AG04450 (cell line): ENCODE measurements around the gene RCCD1. TPM values are rescaled to one million over a fixed set of nuclear protein-coding genes. Genes with fewer than 3 reads are reported as not detected.

Experiments used
- CTCF ChIA-PET: fragments of 300-600, 350-600 bp; formaldehyde crosslinking; extraction: SDS; loops from one replicate; lab custom pipeline; 2022; ENCODE audit warnings: antibody characterized with exemption, inconsistent platforms; lab: Charles Lee
- POLR2A ChIA-PET: fragments of 350-600 bp; formaldehyde crosslinking; extraction: SDS; loops from one replicate; lab custom pipeline; 2021; ENCODE audit warnings: antibody characterized with exemption, inconsistent platforms; lab: Yijun Ruan, JAX
- DNase-seq: peaks from one replicate; pipeline ENCODE4 v3.0.0-alpha.2; 2011; ENCODE audit warnings: low read depth, low spot score
- H3K27ac ChIP-seq: one replicate; pipeline ENCODE4 v1.5.1; 2012; ENCODE audit warnings: low read depth, low read length, control low read depth
- H3K27me3 ChIP-seq: one replicate; pipeline ENCODE4 v1.6.0; 2012; ENCODE audit warnings: low read length; ENCODE audit not compliant: control insufficient read depth, insufficient read depth
- H3K4me3 ChIP-seq: 2 replicates; pipeline ENCODE4 v1.5.1; 2011; ENCODE audit warnings: mild to moderate bottlenecking, low read depth, low read length, control low read depth
- H3K9me3 ChIP-seq: 2 replicates; pipeline ENCODE4 v1.5.1; 2012; ENCODE audit warnings: low read length; ENCODE audit not compliant: control insufficient read depth, insufficient read depth
- CTCF ChIP-seq: IDR thresholded peaks from 2 replicates; pipeline ENCODE4 v1.5.1; 2011; ENCODE audit warnings: low read depth, low read length, control low read depth, inconsistent platforms
- polyA plus RNA-seq: library from polyadenylated mRNA; depleted of rRNA; stranded (reverse); fragments of >200 nt; gene quantifications from 2 replicates; pipeline ENCODE4 v1.2.3, GENCODE V29; 2011

The RCCD1 gene
- polyA plus RNA-seq, 1 experiment = 6.1 TPM

DNA sequence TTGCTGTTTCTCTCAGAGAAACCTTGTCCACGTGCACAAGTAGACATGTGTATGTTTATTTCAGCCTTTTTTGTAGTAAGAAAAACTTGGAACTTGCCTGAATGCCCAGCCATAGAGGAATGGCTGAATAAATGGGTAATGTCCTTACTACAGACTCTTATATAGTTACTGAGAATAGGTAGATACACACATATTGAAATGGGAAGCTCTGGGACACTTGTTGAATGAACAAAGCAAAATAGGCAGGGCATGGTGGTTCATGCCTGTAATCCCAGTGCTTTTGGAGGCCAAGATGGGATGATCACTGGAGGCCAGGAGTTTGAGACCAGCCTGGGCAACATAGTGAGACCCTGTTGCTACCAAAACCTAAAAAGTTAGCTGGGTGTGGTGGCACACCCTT is 17.9 kb upstream of the RCCD1 start:
- no peak overlapping the region for H3K4me3 ChIP-seq
- no peak for DNase-seq
- POLR2A ChIA-PET = interaction anchor here (2.2 kb wide), 1 partner anchor 17 kb away, joined by 19 read pairs; the partner anchor contains the start of gene RCCD1
- no peak for TF ChIP-seq CTCF
- no peak overlapping the region for H3K27ac ChIP-seq
- CTCF ChIA-PET = interaction anchor here (4.9 kb wide), 1 partner anchor 20 kb away, joined by 64 read pairs; the partner anchor contains the start of gene RCCD1
- no peaks in the 10 kb centered on the region for H3K27me3 ChIP-seq
- no peaks in the 10 kb centered on the region; the same call in 1 of the 2 replicates for H3K9me3 ChIP-seq

DNA sequence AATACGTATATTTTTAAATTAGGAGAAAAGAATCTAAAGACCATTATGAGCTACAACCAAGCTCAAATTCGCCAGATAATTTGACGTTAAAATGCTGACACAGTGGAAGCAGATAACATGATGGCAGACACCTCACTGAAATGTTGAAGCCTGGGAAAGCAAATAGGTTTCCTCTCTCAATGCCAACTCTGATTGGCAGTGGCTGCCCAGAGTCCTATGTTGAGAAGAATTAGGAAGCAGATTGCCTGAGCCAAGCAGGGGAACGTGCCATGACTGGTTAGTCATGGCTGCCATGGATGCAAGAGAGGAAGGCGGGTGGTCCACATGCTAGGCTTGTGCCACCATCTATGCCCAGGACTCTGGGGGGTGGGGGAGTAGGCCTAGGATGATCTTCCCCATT is 16.4 kb upstream of the RCCD1 start:
- Histone ChIP-seq H3K27me3 (no peaks in the 10 kb centered on the region), H3K27ac (no peak overlapping the region), H3K4me3 (no peak overlapping the region), H3K9me3 (no peaks in the 10 kb centered on the region; the same call in 1 of the 2 replicates)
- ChIA-PET POLR2A (no interaction called here), CTCF (interaction anchor here (4.1 kb wide), 1 partner anchor 18 kb away, joined by 30 read pairs; no protein-coding TSS in a partner anchor)
- DNase-seq = no peak
- no peak for TF ChIP-seq CTCF

GRCh38 chr15:90939756-90940155 is 14.9 kb upstream of the RCCD1 start:
- Histone ChIP-seq H3K27me3 (no peaks in the 10 kb centered on the region), H3K4me3 (no peak overlapping the region), H3K27ac (no peak overlapping the region), H3K9me3 (no peaks in the 10 kb centered on the region; the same call in 1 of the 2 replicates)
- TF ChIP-seq CTCF = no peak
- ChIA-PET CTCF (interaction anchor here (0.7 to 4.1 kb wide), 2 partner anchors 17 to 19 kb away, joined by 3 to 30 read pairs; no protein-coding TSS in a partner anchor), POLR2A (no interaction called here)
- DNase-seq = no peak

DNA sequence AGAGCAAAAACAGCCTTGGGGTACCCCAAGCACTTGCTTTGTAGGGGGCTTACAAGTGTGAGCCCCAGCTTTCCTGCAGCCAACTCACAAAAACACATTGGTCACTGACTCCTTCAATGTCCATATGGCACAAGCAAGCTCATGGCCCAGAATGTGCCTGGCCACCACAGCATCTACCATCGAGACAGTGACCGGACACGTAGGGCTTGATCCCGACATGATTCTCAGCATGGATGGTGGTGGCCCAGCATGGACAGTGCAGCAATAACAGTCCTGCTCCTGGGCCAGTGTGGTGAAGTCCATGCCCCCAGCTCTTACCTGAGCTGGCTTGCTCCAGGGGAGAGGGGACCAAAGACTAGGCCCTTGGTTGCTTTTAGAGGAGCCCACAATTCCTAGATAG is 13.6 kb upstream of the RCCD1 start:
- H3K4me3 ChIP-seq = no peak overlapping the region
- no peak for TF ChIP-seq CTCF
- CTCF ChIA-PET = interaction anchor here (4.1 to 4.5 kb wide), 2 partner anchors 8 to 16 kb away, joined by 27 to 30 read pairs; partner anchors contain the start of genes HDDC3 and UNC45A
- DNase-seq = no peak
- H3K27me3 ChIP-seq = no peaks in the 10 kb centered on the region
- H3K27ac ChIP-seq = no peak overlapping the region
- no peaks in the 10 kb centered on the region for H3K9me3 ChIP-seq
- POLR2A ChIA-PET = no interaction called here

GRCh38 chr15:90942354-90943120 is 12.1 kb upstream of the RCCD1 start:
- CTCF ChIA-PET = interaction anchor here (2.2 to 4.5 kb wide), 2 partner anchors 9 to 14 kb away, joined by 10 to 27 read pairs; partner anchors contain the start of genes HDDC3 and UNC45A
- Histone ChIP-seq H3K9me3 (no peaks in the 10 kb centered on the region), H3K27me3 (no peaks in the 10 kb centered on the region), H3K4me3 (no peak overlapping the region), H3K27ac (no peak overlapping the region)
- DNase-seq = no peak
- POLR2A ChIA-PET = no interaction called here
- TF ChIP-seq CTCF = no peak
